Right lung (tissue), 5 donors: Measurements from ENCODE around the gene ATP6V1B1. TPM values are rescaled to one million over a fixed set of nuclear protein-coding genes. Genes with fewer than 3 reads are reported as not detected.
A peak's percentile ranks its signal among the peaks of the same experiment; 100 is the strongest.

ENCODE experiments used
- DNase-seq, 2 donors: peaks; one replicate each; pipeline ENCODE4 v3.0.0-alpha.2; 2013
- polyA plus RNA-seq, 5 donors: library from polyadenylated mRNA; unstranded; fragments of 120-200 nt; gene quantifications; one replicate each; pipeline versions ENCODE4 v1.2.1 to v1.2.3, GENCODE V29; 2013; ENCODE audit warnings: inconsistent platforms in 1 of 5, low replicate concordance in 1 of 5; ENCODE audit not compliant: insufficient read length in 5 of 5, insufficient read depth in 1 of 5

The ATP6V1B1 gene
- polyA plus RNA-seq, 5 donors: 3.0 to 5.8 (median 3.6) TPM

GRCh38 chr2:70943205-70943871 is 7.6 kb downstream of the ATP6V1B1 start:
- no peak for DNase-seq

GRCh38 chr2:70944111-70944690 is 8.5 kb downstream of the ATP6V1B1 start:
- DNase-seq: no peak

- peak; percentile 30 to 57 for DNase-seq
These were observed 11.2 kb downstream of the ATP6V1B1 start for GRCh38 chr2:70946832-70947442.

- DNase-seq: no peak
These were observed 12.0 kb downstream of the ATP6V1B1 start for GRCh38 chr2:70947556-70948184.

GRCh38 chr2:70948337-70949003 is 12.8 kb downstream of the ATP6V1B1 start:
- DNase-seq: peak; percentile 62 to 74

GRCh38 chr2:70949086-70949485 is 13.4 kb downstream of the ATP6V1B1 start:
- no peak for DNase-seq

GRCh38 chr2:70954886-70955285 is 19.2 kb downstream of the ATP6V1B1 start:
- no peak for DNase-seq

GRCh38 chr2:70956141-70956540 is 20.4 kb downstream of the ATP6V1B1 start:
- DNase-seq: no peak

GRCh38 chr2:70957798-70958197 is 22.1 kb downstream of the ATP6V1B1 start:
- no peak for DNase-seq

GRCh38 chr2:70958759-70959158 is 23.1 kb downstream of the ATP6V1B1 start:
- no peak for DNase-seq

GRCh38 chr2:70959271-70959761 is 23.6 kb downstream of the ATP6V1B1 start:
- no peak for DNase-seq

GRCh38 chr2:70959851-70960832 is 24.4 kb downstream of the ATP6V1B1 start:
- no peak for DNase-seq

GRCh38 chr2:70960833-70961647 is 25.3 kb downstream of the ATP6V1B1 start:
- no peak for DNase-seq

- no peak for DNase-seq
These were observed 25.9 kb downstream of the ATP6V1B1 start for GRCh38 chr2:70961648-70961994.

GRCh38 chr2:70962211-70962884 is 26.6 kb downstream of the ATP6V1B1 start:
- no peak for DNase-seq

- no peak for DNase-seq
These were observed 27.5 kb downstream of the ATP6V1B1 start for GRCh38 chr2:70962885-70963878.

GRCh38 chr2:70964133-70964532 is 28.4 kb downstream of the ATP6V1B1 start:
- DNase-seq: no peak
